Thoracic aorta (tissue), 2 donors: ENCODE data around the gene KRTAP3-3. TPM values are rescaled to one million over a fixed set of nuclear protein-coding genes. Genes with fewer than 3 reads are reported as not detected.

ENCODE experiments used
- ATAC-seq: fragments of 150-250 bp; one replicate; pipeline ENCODE4 v1.8.0; 2017; ENCODE audit warnings: low read depth; ENCODE audit not compliant: insufficient number of reproducible peaks, low FRiP score
- DNase-seq: peaks from one replicate; pipeline ENCODE4 v3.0.0-alpha.2; 2020; ENCODE audit warnings: low spot score
- H3K27ac ChIP-seq, 2 donors: fragments of 200-600 bp; sonication (generic); 1 replicate in 1 of 2; 2 replicates in 1 of 2; pipeline ENCODE4 v1.5.1; 2016; ENCODE audit warnings: mild to moderate bottlenecking in 2 of 2, moderate library complexity in 2 of 2
- H3K27me3 ChIP-seq: fragments of 200-600 bp; sonication (generic); replicated peaks from 2 replicates; pipeline ENCODE4 v1.6.0; 2016; ENCODE audit warnings: mild to moderate bottlenecking; ENCODE audit not compliant: insufficient read depth
- H3K36me3 ChIP-seq: fragments of 200-600 bp; sonication (generic); one replicate; pipeline ENCODE4 v1.5.1; 2016
- H3K4me1 ChIP-seq, 2 donors: fragments of 200-600 bp; sonication (generic); 1 replicate in 1 of 2; 2 replicates in 1 of 2; pipeline versions ENCODE4 v1.5.1 to v1.6.0; 2016; ENCODE audit warnings: low read depth in 2 of 2, mild to moderate bottlenecking in 1 of 2; ENCODE audit not compliant: control insufficient read depth in 1 of 2
- H3K4me3 ChIP-seq: fragments of 200-600 bp; sonication (generic); 2 replicates; pipeline ENCODE4 v1.5.1; 2016; ENCODE audit warnings: mild to moderate bottlenecking
- H3K9me3 ChIP-seq: fragments of 200-600 bp; sonication (generic); 2 replicates; pipeline ENCODE4 v1.5.1; 2016
- CTCF ChIP-seq: fragments of 200-600 bp; sonication (generic); IDR thresholded peaks from one replicate; pipeline ENCODE4 v1.5.1; 2019; ENCODE audit warnings: antibody characterized with exemption
- total RNA-seq, 2 donors: library from RNA; depleted of rRNA; stranded (reverse); fragments of >200 nt; gene quantifications; one replicate each; pipeline versions ENCODE4 v1.1.0 to v1.2.3, GENCODE V29; 2016

The KRTAP3-3 gene
- total RNA-seq, 2 donors from 2014 or later, result not detected

- H3K36me3 ChIP-seq, result no peaks in the 10 kb centered on the region
- peaks cover 0 to 3% of the 10 kb centered on the region in 2 donors for H3K4me1 ChIP-seq
- DNase-seq (no peak), ATAC-seq (no peak)
- no peaks in the 10 kb centered on the region for H3K9me3 ChIP-seq
- no peak within 1 kb of the TSS for H3K27ac ChIP-seq
- H3K4me3 ChIP-seq, result no peak within 1 kb of the TSS
- no peaks in the 10 kb centered on the region for H3K27me3 ChIP-seq
- no peak for TF ChIP-seq CTCF
These were observed 9.7 kb downstream of the KRTAP3-3 start, which contains the start of gene KRT40 for GRCh38 chr17:40984226-40984625. Gene KRT40, minus strand, starts transcription at chr17:40984326. Its CDS starts 53 bp downstream, at chr17:40984273.

GRCh38 chr17:40981115-40981514, 12.8 kb downstream of the KRTAP3-3 start:
- H3K9me3 ChIP-seq, result no peaks in the 10 kb centered on the region

GRCh38 chr17:40980596-40980995, 13.4 kb downstream of the KRTAP3-3 start:
- no peak for TF ChIP-seq CTCF
- Histone ChIP-seq H3K4me3 (no peak overlapping the region), H3K27ac (no peak overlapping the region), H3K27me3 (no peaks in the 10 kb centered on the region), H3K4me1 (peaks cover 0 to 3% of the 10 kb centered on the region in 2 donors), H3K9me3 (no peaks in the 10 kb centered on the region), H3K36me3 (no peaks in the 10 kb centered on the region)
- ATAC-seq, result no peak
- DNase-seq, result no peak

More at GRCh38 chr17:40981115-40981514, 12.8 kb downstream of the KRTAP3-3 start:
- Histone ChIP-seq H3K27me3 (no peaks in the 10 kb centered on the region), H3K4me3 (no peak overlapping the region), H3K27ac (no peak overlapping the region), H3K36me3 (no peaks in the 10 kb centered on the region), H3K4me1 (peaks cover 0 to 3% of the 10 kb centered on the region in 2 donors)
- TF ChIP-seq CTCF, result no peak
- DNase-seq (no peak), ATAC-seq (no peak)

- Histone ChIP-seq H3K27me3 (no peaks in the 10 kb centered on the region), H3K4me3 (no peak overlapping the region), H3K9me3 (no peaks in the 10 kb centered on the region), H3K4me1 (peaks cover 0 to 3% of the 10 kb centered on the region in 2 donors), H3K27ac (no peak overlapping the region), H3K36me3 (no peaks in the 10 kb centered on the region)
- DNase-seq, result no peak
- TF ChIP-seq CTCF, result no peak
- ATAC-seq, result no peak
These were observed 13.8 kb downstream of the KRTAP3-3 start for GRCh38 chr17:40980117-40980516.

- no peak for ATAC-seq
- H3K4me1 ChIP-seq, result peaks cover 0 to 3% of the 10 kb centered on the region in 2 donors
- no peaks in the 10 kb centered on the region for H3K36me3 ChIP-seq
- no peak for TF ChIP-seq CTCF
- DNase-seq, result no peak
- no peak overlapping the region for H3K27ac ChIP-seq
- no peak overlapping the region for H3K4me3 ChIP-seq
- H3K9me3 ChIP-seq, result no peaks in the 10 kb centered on the region
- H3K27me3 ChIP-seq, result no peaks in the 10 kb centered on the region
These were observed 15.3 kb downstream of the KRTAP3-3 start for GRCh38 chr17:40978575-40979151.
